Fibroblast of lung (primary cell): ENCODE data around the gene CACNA1F.

ENCODE experiments used
- EZH2 ChIP-seq: IDR thresholded peaks from 2 replicates; pipeline ENCODE4 v1.5.1; 2012; ENCODE audit warnings: low read length, control low read depth, mild to moderate bottlenecking; ENCODE audit errors: missing control alignments
- TF ChIP-seq, protein P1 (sequence below), 2 donors: IDR thresholded peaks in 1 of 2; conservative IDR thresholded peaks in 1 of 2; 1 replicate in 1 of 2; 2 replicates in 1 of 2; pipeline ENCODE4 v1.5.1; 2011 to 2012; ENCODE audit warnings: low read length in 2 of 2, control low read depth in 1 of 2, inconsistent platforms in 1 of 2, low read depth in 1 of 2, mild to moderate bottlenecking in 1 of 2

DNA sequence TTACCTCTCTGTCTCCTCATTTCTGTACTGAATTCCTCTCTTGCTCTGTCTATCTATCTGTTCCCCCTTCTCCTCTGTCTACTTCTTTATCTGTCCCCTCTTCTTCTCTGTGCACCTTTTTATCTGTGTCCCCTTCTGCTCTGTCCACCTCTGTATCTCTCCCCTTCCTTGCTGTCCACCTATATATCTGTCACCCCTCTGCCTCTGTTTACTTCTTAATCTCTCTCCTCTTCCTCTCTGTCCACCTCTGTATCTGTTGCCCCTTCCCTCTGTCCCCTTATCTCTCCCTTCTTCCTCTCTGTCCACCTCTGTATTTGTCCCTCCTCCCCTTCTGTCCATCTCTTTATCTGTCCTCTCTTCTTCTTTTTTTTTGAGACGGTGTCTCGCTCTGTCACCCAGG, 11.1 kb upstream of the CACNA1F start:
- TF ChIP-seq, protein P1, sequence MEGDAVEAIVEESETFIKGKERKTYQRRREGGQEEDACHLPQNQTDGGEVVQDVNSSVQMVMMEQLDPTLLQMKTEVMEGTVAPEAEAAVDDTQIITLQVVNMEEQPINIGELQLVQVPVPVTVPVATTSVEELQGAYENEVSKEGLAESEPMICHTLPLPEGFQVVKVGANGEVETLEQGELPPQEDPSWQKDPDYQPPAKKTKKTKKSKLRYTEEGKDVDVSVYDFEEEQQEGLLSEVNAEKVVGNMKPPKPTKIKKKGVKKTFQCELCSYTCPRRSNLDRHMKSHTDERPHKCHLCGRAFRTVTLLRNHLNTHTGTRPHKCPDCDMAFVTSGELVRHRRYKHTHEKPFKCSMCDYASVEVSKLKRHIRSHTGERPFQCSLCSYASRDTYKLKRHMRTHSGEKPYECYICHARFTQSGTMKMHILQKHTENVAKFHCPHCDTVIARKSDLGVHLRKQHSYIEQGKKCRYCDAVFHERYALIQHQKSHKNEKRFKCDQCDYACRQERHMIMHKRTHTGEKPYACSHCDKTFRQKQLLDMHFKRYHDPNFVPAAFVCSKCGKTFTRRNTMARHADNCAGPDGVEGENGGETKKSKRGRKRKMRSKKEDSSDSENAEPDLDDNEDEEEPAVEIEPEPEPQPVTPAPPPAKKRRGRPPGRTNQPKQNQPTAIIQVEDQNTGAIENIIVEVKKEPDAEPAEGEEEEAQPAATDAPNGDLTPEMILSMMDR (conservative IDR thresholded peaks at IDR 0.05 in 1 of 2, IDR thresholded peaks at IDR 0.05 in 1 of 2; ENCODE audit: low read depth in 1 of 2, low read length in 2 of 2), result no peak
- TF ChIP-seq EZH2, result no peak
